GM10266 (cell line): ENCODE data around the gene TMBIM1.

Experiments used
- DNase-seq: peaks from one replicate; pipeline ENCODE4 v3.0.0; 2012; ENCODE audit errors: extremely low spot score
- CTCF ChIP-seq: IDR thresholded peaks from 2 replicates; pipeline ENCODE4 v1.5.1; 2012; ENCODE audit warnings: mild to moderate bottlenecking, low read depth; ENCODE audit not compliant: control insufficient read depth, insufficient read depth; ENCODE audit errors: missing control alignments

Gene TMBIM1

GRCh38 chr2:218229851-218230250 lies 62.5 kb downstream of the TMBIM1 start:
- DNase-seq = no peak
- TF ChIP-seq CTCF = no peak

GRCh38 chr2:218229239-218229638 lies 63.1 kb downstream of the TMBIM1 start:
- peak; percentile 66 for DNase-seq
- TF ChIP-seq CTCF = no peak

GRCh38 chr2:218228366-218229090 lies 63.8 kb downstream of the TMBIM1 start:
- TF ChIP-seq CTCF = no peak
- no peak for DNase-seq

- no peak for TF ChIP-seq CTCF
- DNase-seq = no peak
Observed at GRCh38 chr2:218226903-218227302, 65.4 kb downstream of the TMBIM1 start.
